LNCaP clone FGC (cell line): Measurements from ENCODE around the gene MED15.
"Not testable (repeated sequence)": the region's sequence is repeated elsewhere in the genome, so short reads cannot be mapped to it uniquely, and the experiment has no call there.

Experiments used
- DNase-seq: peaks from one replicate; pipeline ENCODE4 v3.0.0-alpha.2; 2011; ENCODE audit warnings: low read depth
- H3K4me3 ChIP-seq: 2 replicates; pipeline ENCODE4 v1.5.1; 2011; ENCODE audit warnings: mild to moderate bottlenecking, low read depth, low read length, control low read depth
- TF ChIP-seq, protein P1 (sequence below): IDR thresholded peaks from 2 replicates; pipeline ENCODE4 v1.5.1; 2012; ENCODE audit warnings: mild to moderate bottlenecking; ENCODE audit not compliant: control insufficient read depth, insufficient read depth; ENCODE audit errors: extremely low read depth

The MED15 gene

DNA sequence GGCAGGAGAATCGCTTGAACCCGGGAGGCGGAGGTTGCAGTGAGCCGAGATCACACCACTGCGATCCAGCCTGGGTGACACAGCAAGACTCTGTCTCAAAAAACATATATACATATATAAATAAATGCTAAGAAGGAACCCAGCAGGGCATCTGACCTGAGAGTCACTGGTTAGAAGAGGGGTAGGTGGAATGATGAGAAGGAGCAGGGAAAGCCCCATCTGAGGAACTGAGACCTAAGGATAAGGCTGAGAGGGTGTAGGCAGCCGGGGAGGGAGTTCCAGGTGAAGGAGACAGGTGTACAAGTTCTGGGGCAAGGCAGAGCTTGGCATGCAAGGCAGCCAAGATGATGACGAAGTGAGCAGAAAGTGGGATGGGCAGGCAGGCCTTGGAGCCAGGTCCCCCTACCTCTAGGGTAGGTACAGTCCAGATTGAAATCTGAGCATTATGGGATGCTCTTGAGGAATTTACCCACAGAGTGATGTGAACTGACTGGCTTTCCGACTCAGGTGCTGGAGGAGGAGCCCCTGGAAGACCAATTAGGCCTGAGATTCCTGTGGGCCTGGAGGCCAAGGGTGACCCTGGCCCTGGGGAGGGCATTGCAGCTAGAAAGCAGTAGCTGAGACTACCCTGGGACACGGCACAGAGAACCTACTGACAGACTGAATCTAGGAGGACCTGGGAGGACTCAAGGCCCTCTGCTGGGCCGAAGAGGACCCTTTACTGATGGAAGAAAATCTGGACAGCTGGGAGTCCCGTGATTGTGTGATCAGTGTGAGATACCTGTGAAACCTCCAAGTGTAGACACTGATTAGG is 34.6 kb upstream of the MED15 start:
- no peak overlapping the region for H3K4me3 ChIP-seq
- DNase-seq: no peak
- TF ChIP-seq, protein P1, sequence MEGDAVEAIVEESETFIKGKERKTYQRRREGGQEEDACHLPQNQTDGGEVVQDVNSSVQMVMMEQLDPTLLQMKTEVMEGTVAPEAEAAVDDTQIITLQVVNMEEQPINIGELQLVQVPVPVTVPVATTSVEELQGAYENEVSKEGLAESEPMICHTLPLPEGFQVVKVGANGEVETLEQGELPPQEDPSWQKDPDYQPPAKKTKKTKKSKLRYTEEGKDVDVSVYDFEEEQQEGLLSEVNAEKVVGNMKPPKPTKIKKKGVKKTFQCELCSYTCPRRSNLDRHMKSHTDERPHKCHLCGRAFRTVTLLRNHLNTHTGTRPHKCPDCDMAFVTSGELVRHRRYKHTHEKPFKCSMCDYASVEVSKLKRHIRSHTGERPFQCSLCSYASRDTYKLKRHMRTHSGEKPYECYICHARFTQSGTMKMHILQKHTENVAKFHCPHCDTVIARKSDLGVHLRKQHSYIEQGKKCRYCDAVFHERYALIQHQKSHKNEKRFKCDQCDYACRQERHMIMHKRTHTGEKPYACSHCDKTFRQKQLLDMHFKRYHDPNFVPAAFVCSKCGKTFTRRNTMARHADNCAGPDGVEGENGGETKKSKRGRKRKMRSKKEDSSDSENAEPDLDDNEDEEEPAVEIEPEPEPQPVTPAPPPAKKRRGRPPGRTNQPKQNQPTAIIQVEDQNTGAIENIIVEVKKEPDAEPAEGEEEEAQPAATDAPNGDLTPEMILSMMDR: no peak

DNA sequence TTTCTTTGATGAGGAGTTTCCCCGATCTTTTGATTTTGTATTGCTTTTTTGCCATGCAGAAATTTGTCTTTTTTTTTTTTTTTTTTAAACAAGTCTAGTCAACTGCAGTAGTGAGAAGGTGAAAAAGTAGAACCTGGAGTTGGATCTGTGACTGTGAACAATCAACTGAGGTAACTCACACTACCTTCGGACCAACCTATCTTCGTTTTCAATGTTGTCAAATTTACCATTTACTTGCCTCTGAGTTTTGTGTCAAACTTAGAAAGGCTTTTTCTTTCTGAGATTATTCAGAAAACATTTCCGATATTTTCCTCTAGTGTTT is 32.3 kb upstream of the MED15 start:
- TF ChIP-seq, protein P1: no peak
- no peak overlapping the region for H3K4me3 ChIP-seq
- DNase-seq: no peak

DNA sequence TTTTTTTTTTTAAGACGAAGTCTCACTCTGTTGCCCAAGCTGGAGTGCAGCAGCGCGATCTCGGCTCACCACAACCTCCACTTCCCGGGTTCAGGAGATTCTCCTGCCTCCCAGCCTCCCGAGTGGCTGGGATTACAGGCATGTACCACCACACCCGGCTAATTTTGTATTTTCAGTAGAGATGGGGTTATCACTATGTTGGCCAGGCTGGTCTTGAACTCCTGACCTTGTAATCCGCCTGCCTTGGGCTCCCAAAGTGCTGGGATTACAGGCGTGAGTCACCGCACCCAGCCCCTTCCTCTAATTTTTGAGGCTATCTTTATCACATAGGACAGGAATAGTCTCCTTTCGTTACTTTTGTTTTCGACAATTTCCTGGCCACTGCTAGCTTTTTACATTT is 31.8 kb upstream of the MED15 start:
- not testable (repeated sequence) for DNase-seq

DNA sequence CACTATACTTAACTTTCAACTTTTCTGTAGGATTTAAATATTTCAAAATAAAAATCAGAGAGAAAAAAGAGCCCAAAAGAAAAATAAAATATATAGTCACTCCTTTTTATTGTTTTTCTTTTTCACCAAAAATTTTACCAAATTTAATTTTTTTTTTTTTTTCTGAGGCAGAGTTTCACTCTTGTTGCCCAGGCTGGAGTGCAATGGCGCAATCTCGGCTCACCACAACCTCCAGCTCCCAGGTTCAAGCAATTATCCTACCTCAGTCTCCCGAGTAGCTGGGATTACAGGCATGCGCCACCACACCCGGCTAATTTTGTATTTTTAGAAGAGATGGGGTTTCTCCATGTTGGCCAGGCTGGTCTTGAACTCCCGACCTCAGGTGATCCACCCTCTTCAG is 29.4 kb upstream of the MED15 start:
- not testable (repeated sequence) for H3K4me3 ChIP-seq, DNase-seq

More for the DNA sequence above, 31.8 kb upstream of the MED15 start:
- H3K4me3 ChIP-seq: not testable (repeated sequence)

DNA sequence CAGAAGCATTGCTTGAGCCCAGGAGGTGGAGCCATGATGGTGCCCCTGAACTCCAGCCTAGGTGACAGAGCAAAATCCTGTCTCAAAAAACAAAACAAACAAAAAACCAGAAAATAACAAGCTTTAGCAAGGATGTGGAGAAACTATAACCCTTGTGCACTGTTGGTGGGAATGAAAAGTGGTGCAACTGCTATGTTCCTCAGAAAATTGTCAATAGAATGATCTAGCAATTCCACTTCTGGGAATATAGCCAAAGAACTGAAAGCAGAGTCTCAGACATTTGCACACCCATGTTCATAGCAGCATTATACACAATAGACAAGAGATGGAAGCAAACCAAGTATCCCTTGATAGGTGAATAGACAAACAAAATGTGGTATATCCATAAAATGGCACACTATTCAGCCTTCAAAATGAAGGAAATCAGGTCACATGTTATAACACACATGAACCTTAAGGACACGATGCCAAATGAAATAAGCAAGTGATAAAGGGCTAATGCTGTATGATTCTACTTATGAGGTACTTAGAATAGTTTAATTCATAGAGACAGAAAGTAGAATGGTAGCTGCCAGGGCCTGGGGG is 27.7 kb upstream of the MED15 start:
- DNase-seq: no peak
- TF ChIP-seq, protein P1: no peak
- H3K4me3 ChIP-seq: no peak overlapping the region

DNA sequence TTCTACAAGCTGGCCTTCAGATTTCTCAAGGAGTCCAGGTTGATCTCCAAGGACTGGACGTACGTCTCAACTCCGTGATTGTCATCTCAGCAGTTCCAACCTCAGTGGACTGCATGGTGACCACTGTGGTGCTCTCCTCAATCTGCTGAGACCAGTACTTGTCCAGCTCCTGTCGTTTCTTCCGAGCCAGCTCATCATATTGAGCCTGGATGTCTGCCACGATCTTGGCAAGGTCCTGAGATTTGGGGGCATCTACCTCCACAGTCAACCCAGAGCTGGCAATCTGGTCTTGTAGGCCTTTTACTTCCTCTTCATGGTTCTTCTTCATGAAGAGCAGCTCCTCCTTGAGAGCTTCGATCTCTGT is 24.3 kb upstream of the MED15 start:
- not testable (repeated sequence) for DNase-seq, H3K4me3 ChIP-seq

DNA sequence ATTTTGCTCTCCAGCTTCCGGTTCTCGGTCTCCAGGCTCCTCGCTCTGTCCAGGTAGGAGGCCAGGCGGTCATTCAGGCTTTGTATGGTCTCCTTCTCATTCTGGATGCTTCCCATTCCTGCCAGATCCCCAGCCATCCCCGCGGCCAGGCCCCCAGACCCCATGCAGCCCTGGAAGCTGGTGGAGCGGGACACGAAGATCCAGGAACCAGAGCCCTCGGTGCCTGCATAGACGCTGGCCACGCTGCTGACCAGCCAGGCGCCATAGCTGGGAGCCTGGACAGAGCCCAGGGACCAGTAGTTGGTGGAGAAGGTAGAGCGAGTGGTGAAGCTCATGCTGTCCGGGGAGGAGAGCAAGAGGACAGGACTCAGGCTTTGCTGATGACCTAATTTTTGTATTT is 23.6 kb upstream of the MED15 start:
- DNase-seq: no peak
- TF ChIP-seq, protein P1: no peak
- H3K4me3 ChIP-seq: no peak overlapping the region

DNA sequence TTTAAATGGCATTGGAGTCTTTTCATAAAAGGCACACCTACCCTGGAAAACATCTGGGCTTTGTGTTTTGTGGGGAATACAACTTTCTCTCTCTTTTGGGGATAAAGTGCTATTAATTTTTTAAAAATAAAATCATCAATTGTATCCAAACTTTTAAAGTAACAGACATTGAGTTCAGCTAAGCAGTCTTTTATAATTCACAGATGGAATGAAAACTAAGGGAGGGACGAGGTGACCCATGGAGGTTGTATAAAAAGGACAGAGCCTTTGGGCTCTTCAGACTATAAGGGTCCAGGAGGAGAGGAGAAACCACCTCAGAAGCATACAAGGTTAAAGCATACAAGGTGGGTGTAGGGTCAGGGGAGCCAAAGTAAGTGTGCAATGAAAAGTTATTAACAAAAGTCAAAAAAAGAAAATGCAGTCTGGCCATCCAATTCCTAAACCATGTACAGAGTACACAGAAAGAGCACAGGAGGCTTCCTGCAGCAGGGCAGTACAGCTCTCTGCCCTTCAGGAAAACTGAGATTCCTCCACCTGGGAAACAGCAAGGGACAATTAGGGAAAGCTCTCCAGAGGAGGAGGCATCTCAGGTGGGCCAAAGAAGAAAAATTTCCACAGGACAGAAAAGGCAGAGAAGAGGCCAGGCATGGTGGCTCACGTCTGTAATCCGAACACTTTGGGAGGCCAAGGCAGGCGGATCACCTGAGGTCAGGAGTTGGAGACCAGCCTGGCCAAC is 22.3 kb upstream of the MED15 start:
- DNase-seq: no peak
- TF ChIP-seq, protein P1: no peak

More for the DNA sequence above, 22.3 kb upstream of the MED15 start:
- no peak overlapping the region for H3K4me3 ChIP-seq
